Colonic mucosa (tissue), 4 donors: ENCODE results near the gene CBX4. TPM values are rescaled to one million over a fixed set of nuclear protein-coding genes. Genes with fewer than 3 reads are reported as not detected.

Experiments used
- DNase-seq: peaks from one replicate; pipeline ENCODE4 v3.0.0-alpha.2; 2020
- H3K27ac ChIP-seq: fragments of 200-600 bp; one replicate; pipeline ENCODE4 v1.8.0; 2021
- H3K27me3 ChIP-seq: fragments of 200-600 bp; one replicate; pipeline ENCODE4 v1.8.0; 2021
- H3K36me3 ChIP-seq: fragments of 200-600 bp; one replicate; pipeline ENCODE4 v1.8.0; 2021
- H3K4me1 ChIP-seq: fragments of 200-600 bp; one replicate; pipeline ENCODE4 v1.8.0; 2021; ENCODE audit warnings: mild to moderate bottlenecking
- H3K4me3 ChIP-seq: fragments of 200-600 bp; one replicate; pipeline ENCODE4 v1.8.0; 2021
- H3K9ac ChIP-seq, 2 donors: one replicate each; pipeline ENCODE4 v1.7.0; 2013; ENCODE audit warnings: control low read depth in 2 of 2, low read depth in 2 of 2, low read length in 2 of 2
- H3K9me3 ChIP-seq: fragments of 200-600 bp; one replicate; pipeline ENCODE4 v1.8.0; 2021
- CTCF ChIP-seq: fragments of 200-600 bp; IDR thresholded peaks from one replicate; pipeline ENCODE4 v1.8.0; 2022; ENCODE audit warnings: antibody characterized with exemption, mild to moderate bottlenecking
- intact Hi-C: fragments of 100-400 bp; cut with DNase I; formaldehyde crosslinking; loops from one replicate; pipeline ENCODE4 v1.14.1; 2022
- total RNA-seq, 2 donors: library from RNA; stranded (reverse); fragmentation: NEBNext Ultra II Directional in 1 of 2; extraction: Animal tissue kit (Norgen Biotek cat#: 25700) in 1 of 2; gene quantifications; one replicate each; pipeline ENCODE4 v1.2.1, GENCODE V29; 2021
- donor health status: healthy.
- donor health status: DM: no; HTN: no; CAD: no.
- donor health status: DM: no; HTN: no; CAD: no.

The CBX4 gene
- total RNA-seq, 2 donors from 2014 or later: 10.6 to 18.1 TPM

GRCh38 chr17:79822583-79823124 is 16.6 kb downstream of the CBX4 start:
- no peak for TF ChIP-seq CTCF
- Histone ChIP-seq H3K36me3 (no peaks in the 10 kb centered on the region), H3K4me3 (no peak overlapping the region), H3K9me3 (no peaks in the 10 kb centered on the region), H3K9ac (no peak overlapping the region), H3K27ac (no peak overlapping the region), H3K27me3 (no peaks in the 10 kb centered on the region), H3K4me1 (no peaks in the 10 kb centered on the region)
- no peak for DNase-seq
- intact Hi-C loops: no loop called here

GRCh38 chr17:79821331-79822095 is 17.7 kb downstream of the CBX4 start:
- Histone ChIP-seq H3K4me3 (no peak overlapping the region), H3K27me3 (peaks cover 7% of the 10 kb centered on the region), H3K27ac (no peak overlapping the region), H3K9me3 (no peaks in the 10 kb centered on the region), H3K9ac (no peak overlapping the region), H3K36me3 (no peaks in the 10 kb centered on the region), H3K4me1 (no peaks in the 10 kb centered on the region)
- no peak for TF ChIP-seq CTCF
- intact Hi-C loops: no loop called here
- DNase-seq: no peak

- no peaks in the 10 kb centered on the region for H3K9me3 ChIP-seq
- no peak for TF ChIP-seq CTCF
- no peak for DNase-seq
- H3K27me3 ChIP-seq: peaks cover 12% of the 10 kb centered on the region
- intact Hi-C loops: no loop called here
- no peak overlapping the region for H3K27ac ChIP-seq
- no peak overlapping the region for H3K4me3 ChIP-seq
- H3K9ac ChIP-seq: no peak overlapping the region
- H3K4me1 ChIP-seq: no peaks in the 10 kb centered on the region
- no peaks in the 10 kb centered on the region for H3K36me3 ChIP-seq
These were observed 18.3 kb downstream of the CBX4 start for GRCh38 chr17:79820959-79821330.

- TF ChIP-seq CTCF: no peak
- Histone ChIP-seq H3K9ac (no peak overlapping the region), H3K4me3 (no peak overlapping the region), H3K36me3 (no peaks in the 10 kb centered on the region), H3K27me3 (peaks cover 25% of the 10 kb centered on the region), H3K9me3 (no peaks in the 10 kb centered on the region), H3K27ac (no peak overlapping the region), H3K4me1 (peaks cover 8% of the 10 kb centered on the region)
- DNase-seq: no peak
- intact Hi-C loops: no loop called here
These were observed 19.5 kb downstream of the CBX4 start for GRCh38 chr17:79819534-79820276.

GRCh38 chr17:79819085-79819484 is 20.2 kb downstream of the CBX4 start:
- Histone ChIP-seq H3K9ac (no peak overlapping the region), H3K27me3 (peaks cover 31% of the 10 kb centered on the region), H3K4me3 (no peak overlapping the region), H3K27ac (no peak overlapping the region), H3K4me1 (peaks cover 13% of the 10 kb centered on the region), H3K9me3 (no peaks in the 10 kb centered on the region), H3K36me3 (no peaks in the 10 kb centered on the region)
- intact Hi-C loops: no loop called here
- DNase-seq: no peak
- no peak for TF ChIP-seq CTCF
